ENCODE results near the gene MYO1E. TPM values are rescaled to one million over a fixed set of nuclear protein-coding genes. Genes with fewer than 3 reads are reported as not detected.
A peak's percentile ranks its signal among the peaks of the same experiment; 100 is the strongest.

MYO1E gene
- total RNA-seq, 1 experiment from 2014 or later = 83.6 TPM

DNA sequence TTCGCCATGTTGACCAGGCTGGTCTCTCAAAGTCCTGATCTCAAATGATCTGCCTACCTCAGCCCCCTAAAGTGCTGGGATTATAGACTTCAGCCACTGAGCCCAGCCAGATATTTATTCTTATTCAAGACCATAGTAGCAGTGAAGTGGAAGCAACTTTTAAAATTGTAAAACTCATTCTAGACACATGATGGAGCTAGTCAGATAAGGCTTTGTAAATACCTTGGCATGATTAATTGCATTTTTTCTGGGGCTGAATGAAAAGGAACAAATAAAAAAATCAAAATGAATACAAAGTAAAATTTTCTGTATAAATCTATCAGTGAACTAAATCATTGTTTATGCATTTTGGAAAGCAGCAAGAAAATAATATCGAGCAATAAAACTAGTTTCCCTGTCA is 4.1 kb upstream of the MYO1E start:
- Mint-ChIP-seq H3K27ac (no peak overlapping the region), H3K36me3 (no peaks in the 10 kb centered on the region), H3K4me1 (peaks cover 10% of the 10 kb centered on the region), H3K4me3 (no peak overlapping the region), H3K27me3 (ENCODE audit: low read depth) (peaks cover 10% of the 10 kb centered on the region), H3K9me3 (no peaks in the 10 kb centered on the region)
- POLR2A ChIA-PET = no interaction called here
- no peak for DNase-seq (ENCODE audit: low spot score)
- ATAC-seq = no peak
- CTCF ChIA-PET = interaction anchor here (1.0 to 1.2 kb wide), 3 partner anchors 16 to 68 kb away, joined by 3 to 6 read pairs (median 3); partner anchors contain the start of gene FAM81A
- TF ChIP-seq MXD4 (CRISPR knock-in tag; IDR thresholded peaks at IDR 0.05; ENCODE audit: borderline replicate concordance) = no peak
- no peak for TF ChIP-seq ZNF232 (CRISPR knock-in tag; IDR thresholded peaks at IDR 0.05)
- TF ChIP-seq ZNF671 (CRISPR knock-in tag; IDR thresholded peaks at IDR 0.05) = no peak
- no peak for TF ChIP-seq ZNF396 (CRISPR knock-in tag; IDR thresholded peaks at IDR 0.05; ENCODE audit: borderline replicate concordance)
- TF ChIP-seq, protein P1, sequence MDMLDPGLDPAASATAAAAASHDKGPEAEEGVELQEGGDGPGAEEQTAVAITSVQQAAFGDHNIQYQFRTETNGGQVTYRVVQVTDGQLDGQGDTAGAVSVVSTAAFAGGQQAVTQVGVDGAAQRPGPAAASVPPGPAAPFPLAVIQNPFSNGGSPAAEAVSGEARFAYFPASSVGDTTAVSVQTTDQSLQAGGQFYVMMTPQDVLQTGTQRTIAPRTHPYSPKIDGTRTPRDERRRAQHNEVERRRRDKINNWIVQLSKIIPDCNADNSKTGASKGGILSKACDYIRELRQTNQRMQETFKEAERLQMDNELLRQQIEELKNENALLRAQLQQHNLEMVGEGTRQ (CRISPR knock-in tag; IDR thresholded peaks at IDR 0.05) = no peak
- no peak for TF ChIP-seq NR3C1 (CRISPR knock-in tag; conservative IDR thresholded peaks at IDR 0.05; ENCODE audit: low read depth)
- TF ChIP-seq, protein P2, sequence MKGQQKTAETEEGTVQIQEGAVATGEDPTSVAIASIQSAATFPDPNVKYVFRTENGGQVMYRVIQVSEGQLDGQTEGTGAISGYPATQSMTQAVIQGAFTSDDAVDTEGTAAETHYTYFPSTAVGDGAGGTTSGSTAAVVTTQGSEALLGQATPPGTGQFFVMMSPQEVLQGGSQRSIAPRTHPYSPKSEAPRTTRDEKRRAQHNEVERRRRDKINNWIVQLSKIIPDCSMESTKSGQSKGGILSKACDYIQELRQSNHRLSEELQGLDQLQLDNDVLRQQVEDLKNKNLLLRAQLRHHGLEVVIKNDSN (CRISPR knock-in tag; IDR thresholded peaks at IDR 0.05) = no peak

DNA sequence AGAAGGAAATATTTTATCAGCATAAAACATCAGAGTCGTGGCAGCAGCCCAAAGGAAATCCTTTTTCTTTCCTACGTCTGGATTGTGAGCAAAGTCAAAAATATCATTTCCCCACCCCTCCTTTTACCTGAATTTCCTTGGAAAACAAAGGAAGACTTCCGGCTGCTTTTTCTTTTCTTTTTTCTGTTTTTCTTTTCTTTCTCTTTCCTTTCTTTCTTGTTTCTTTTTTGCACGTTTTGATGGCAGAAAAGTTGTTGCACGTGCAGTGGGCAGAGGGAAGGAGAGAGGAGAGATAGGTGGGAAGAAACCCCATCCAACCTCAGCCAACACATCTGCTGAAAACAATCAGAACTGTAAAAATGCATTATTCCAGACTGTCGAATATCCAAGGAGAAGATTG is 544 bp upstream of the MYO1E start:
- ATAC-seq = no peak
- H3K9me3 Mint-ChIP-seq = no peaks in the 10 kb centered on the region
- CTCF ChIA-PET = interaction anchor here (0.8 to 2.8 kb wide), 6 partner anchors 7 to 203 kb away, joined by 3 to 22 read pairs (median 4); no protein-coding TSS in a partner anchor
- peaks cover 26% of the 10 kb centered on the region for H3K27me3 Mint-ChIP-seq (ENCODE audit: low read depth)
- DNase-seq (ENCODE audit: low spot score) = no peak
- H3K27ac Mint-ChIP-seq = peak overlapping the region; percentile 96
- H3K36me3 Mint-ChIP-seq = no peaks in the 10 kb centered on the region
- peaks cover 25% of the 10 kb centered on the region for H3K4me1 Mint-ChIP-seq
- POLR2A ChIA-PET = interaction anchor here (0.6 to 1.8 kb wide), 29 partner anchors 8 to 602 kb away, joined by 3 to 34 read pairs (median 4); partner anchors contain the start of genes FAM81A and MINDY2
- H3K4me3 Mint-ChIP-seq = peak overlapping the region; percentile 91
- TF ChIP-seq HMGA2 (CRISPR knock-in tag; IDR thresholded peaks at IDR 0.05) = no peak
- TF ChIP-seq, protein P3, sequence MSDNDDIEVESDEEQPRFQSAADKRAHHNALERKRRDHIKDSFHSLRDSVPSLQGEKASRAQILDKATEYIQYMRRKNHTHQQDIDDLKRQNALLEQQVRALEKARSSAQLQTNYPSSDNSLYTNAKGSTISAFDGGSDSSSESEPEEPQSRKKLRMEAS (CRISPR knock-in tag; IDR thresholded peaks at IDR 0.05) = 0 out of 2 replicates have a peak, but pooled peaks have one; percentile 5

DNA sequence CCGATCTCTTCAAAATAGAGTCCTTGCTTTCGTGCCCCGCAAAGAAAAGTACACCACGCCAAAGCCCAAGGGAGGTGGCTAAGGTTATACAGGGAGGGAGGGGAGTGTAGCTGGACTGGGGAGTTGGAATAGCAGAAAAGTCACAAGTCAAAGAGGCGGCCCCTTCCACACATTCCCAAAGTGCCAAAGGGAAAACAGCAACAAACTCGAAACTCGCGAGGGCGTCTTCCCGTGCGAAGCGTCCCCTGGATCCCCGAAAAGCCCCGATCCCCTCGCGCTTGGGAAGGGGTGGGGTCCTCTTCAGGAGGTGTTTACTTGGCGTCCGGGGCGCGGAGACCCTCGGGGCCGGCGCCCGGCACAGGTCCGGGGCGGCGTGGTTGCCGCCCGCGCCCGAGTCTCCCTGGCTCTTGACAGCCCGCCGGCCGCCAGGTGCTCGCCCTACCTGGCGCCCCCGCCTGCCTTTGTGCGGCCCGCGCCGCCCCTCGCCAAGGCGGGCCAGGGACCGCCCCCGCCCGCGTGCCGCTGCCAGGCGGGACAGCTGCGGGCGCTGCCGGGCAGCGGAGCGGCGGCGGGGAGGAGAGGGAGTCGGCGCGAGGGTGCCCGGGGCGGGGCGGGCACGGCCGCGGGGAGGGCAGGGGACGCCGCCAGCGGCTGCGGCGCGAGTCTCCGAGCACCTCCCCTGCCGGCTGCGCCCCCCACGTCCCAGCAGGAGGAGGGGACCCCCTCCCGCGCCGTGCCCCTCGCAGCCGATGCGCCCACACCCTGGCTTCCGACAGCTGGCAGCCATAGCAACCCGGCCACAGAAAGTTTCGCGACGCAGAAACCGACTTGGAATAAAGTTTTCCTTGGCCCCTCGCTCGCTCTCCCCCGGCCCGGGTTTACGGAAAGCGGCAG is 966 bp downstream of the MYO1E start:
- Mint-ChIP-seq H3K4me1 (peaks cover 32% of the 10 kb centered on the region), H3K4me3 (peak overlapping the region; percentile 91), H3K27ac (no peak overlapping the region), H3K9me3 (no peaks in the 10 kb centered on the region), H3K36me3 (no peaks in the 10 kb centered on the region), H3K27me3 (ENCODE audit: low read depth) (peaks cover 26% of the 10 kb centered on the region)
- DNase-seq (ENCODE audit: low spot score) = peak; percentile 42
- ATAC-seq = peak; percentile 16
- ChIA-PET CTCF (interaction anchor here (1.1 to 2.8 kb wide), 3 partner anchors 11 to 125 kb away, joined by 3 to 22 read pairs (median 7); no protein-coding TSS in a partner anchor), POLR2A (interaction anchor here (0.7 to 1.8 kb wide), 8 partner anchors 11 to 1149 kb away, joined by 3 to 34 read pairs (median 4); partner anchors contain the start of gene FAM81A)
- TF ChIP-seq MYBL2 (CRISPR knock-in tag; IDR thresholded peaks at IDR 0.05) (peak; percentile 3; the same call in 1 of the 2 replicates), ZNF423 (CRISPR knock-in tag; IDR thresholded peaks at IDR 0.05) (peak; percentile 27; the same call in 1 of the 2 replicates), ZNF219 (CRISPR knock-in tag; IDR thresholded peaks at IDR 0.05; ENCODE audit: borderline replicate concordance) (no peak), TCF7 (CRISPR knock-in tag; IDR thresholded peaks at IDR 0.05; ENCODE audit: low read depth) (no peak), KAT7 (CRISPR knock-in tag; IDR thresholded peaks at IDR 0.05; ENCODE audit: borderline replicate concordance) (peak; percentile 30; the same call in 1 of the 2 replicates), TP53 (CRISPR knock-in tag; IDR thresholded peaks at IDR 0.05) (0 out of 2 replicates have a peak, but pooled peaks have one; percentile 10), RORB (CRISPR knock-in tag; IDR thresholded peaks at IDR 0.05) (no peak)
- TF ChIP-seq, protein P4, sequence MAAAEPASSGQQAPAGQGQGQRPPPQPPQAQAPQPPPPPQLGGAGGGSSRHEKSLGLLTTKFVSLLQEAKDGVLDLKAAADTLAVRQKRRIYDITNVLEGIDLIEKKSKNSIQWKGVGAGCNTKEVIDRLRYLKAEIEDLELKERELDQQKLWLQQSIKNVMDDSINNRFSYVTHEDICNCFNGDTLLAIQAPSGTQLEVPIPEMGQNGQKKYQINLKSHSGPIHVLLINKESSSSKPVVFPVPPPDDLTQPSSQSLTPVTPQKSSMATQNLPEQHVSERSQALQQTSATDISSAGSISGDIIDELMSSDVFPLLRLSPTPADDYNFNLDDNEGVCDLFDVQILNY (CRISPR knock-in tag; IDR thresholded peaks at IDR 0.05) = 0 out of 2 replicates have a peak, but pooled peaks have one; percentile 8
